Measurements from ENCODE around the gene CD79B. TPM values are rescaled to one million over a fixed set of nuclear protein-coding genes. Genes with fewer than 3 reads are reported as not detected.
"Not testable (repeated sequence)": the region's sequence is repeated elsewhere in the genome, so short reads cannot be mapped to it uniquely, and the experiment has no call there.

Gene CD79B
- total RNA-seq, 1 donor from 2014 or later = not detected

DNA sequence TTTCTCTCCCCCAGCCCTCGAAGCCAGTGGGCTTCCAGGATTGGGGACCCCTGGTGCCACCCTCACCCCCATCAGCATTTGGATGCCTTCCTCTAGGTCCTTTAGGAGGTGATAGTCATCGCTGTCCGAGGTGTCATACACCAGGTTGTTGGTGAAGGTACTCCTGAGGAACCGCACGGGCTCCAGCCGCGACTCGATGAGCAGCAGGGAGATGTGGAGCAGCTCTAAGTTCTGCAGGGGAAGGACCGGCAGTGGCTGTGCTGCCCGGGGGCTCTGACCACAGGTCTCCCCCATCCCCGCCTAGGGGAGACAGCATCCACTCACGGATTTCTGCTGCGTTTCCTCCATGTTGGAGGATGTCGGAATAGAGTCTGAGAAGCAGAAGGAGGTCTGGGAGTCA lies 22.0 kb downstream of the CD79B start:
- no peak for DNase-seq
- Mint-ChIP-seq H3K27me3 (ENCODE audit: unreplicated experiment) (peaks cover 4% of the 10 kb centered on the region), H3K9me3 (ENCODE audit: unreplicated experiment) (peaks cover 8% of the 10 kb centered on the region), H3K27ac (ENCODE audit: unreplicated experiment) (no peak overlapping the region), H3K36me3 (ENCODE audit: unreplicated experiment) (no peaks in the 10 kb centered on the region), H3K4me3 (ENCODE audit: unreplicated experiment) (no peak overlapping the region), H3K4me1 (ENCODE audit: low read depth, unreplicated experiment) (peaks cover 15% of the 10 kb centered on the region)
- TF ChIP-seq, protein P1, sequence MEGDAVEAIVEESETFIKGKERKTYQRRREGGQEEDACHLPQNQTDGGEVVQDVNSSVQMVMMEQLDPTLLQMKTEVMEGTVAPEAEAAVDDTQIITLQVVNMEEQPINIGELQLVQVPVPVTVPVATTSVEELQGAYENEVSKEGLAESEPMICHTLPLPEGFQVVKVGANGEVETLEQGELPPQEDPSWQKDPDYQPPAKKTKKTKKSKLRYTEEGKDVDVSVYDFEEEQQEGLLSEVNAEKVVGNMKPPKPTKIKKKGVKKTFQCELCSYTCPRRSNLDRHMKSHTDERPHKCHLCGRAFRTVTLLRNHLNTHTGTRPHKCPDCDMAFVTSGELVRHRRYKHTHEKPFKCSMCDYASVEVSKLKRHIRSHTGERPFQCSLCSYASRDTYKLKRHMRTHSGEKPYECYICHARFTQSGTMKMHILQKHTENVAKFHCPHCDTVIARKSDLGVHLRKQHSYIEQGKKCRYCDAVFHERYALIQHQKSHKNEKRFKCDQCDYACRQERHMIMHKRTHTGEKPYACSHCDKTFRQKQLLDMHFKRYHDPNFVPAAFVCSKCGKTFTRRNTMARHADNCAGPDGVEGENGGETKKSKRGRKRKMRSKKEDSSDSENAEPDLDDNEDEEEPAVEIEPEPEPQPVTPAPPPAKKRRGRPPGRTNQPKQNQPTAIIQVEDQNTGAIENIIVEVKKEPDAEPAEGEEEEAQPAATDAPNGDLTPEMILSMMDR (IDR thresholded peaks at IDR 0.05; ENCODE audit: partially characterized antibody, unreplicated experiment) = no peak

DNA sequence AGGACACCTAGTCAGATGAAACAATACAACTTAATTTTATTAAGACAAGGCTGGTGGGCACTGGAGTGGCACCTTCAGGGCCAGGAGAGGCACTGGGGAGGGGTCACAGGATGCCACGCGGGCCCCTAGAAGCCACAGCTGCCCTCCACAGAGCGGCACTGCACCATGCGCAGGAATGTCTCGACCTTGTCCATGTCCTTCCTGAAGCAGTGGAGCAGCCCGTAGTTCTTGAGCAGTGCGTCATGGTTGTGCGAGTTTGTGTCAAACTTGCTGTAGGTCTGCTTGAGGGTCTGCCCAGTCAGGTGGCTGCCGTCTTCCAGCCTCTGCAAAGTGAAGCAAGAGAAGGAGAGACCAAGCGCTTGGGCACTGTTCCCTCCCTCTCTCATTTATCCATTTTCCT lies 22.5 kb downstream of the CD79B start:
- H3K27ac Mint-ChIP-seq (ENCODE audit: unreplicated experiment); H3K4me3 Mint-ChIP-seq (ENCODE audit: unreplicated experiment); H3K9me3 Mint-ChIP-seq (ENCODE audit: unreplicated experiment); H3K27me3 Mint-ChIP-seq (ENCODE audit: unreplicated experiment); H3K36me3 Mint-ChIP-seq (ENCODE audit: unreplicated experiment); DNase-seq: not testable (repeated sequence)
- H3K4me1 Mint-ChIP-seq (ENCODE audit: low read depth, unreplicated experiment) = peaks cover 15% of the 10 kb centered on the region

DNA sequence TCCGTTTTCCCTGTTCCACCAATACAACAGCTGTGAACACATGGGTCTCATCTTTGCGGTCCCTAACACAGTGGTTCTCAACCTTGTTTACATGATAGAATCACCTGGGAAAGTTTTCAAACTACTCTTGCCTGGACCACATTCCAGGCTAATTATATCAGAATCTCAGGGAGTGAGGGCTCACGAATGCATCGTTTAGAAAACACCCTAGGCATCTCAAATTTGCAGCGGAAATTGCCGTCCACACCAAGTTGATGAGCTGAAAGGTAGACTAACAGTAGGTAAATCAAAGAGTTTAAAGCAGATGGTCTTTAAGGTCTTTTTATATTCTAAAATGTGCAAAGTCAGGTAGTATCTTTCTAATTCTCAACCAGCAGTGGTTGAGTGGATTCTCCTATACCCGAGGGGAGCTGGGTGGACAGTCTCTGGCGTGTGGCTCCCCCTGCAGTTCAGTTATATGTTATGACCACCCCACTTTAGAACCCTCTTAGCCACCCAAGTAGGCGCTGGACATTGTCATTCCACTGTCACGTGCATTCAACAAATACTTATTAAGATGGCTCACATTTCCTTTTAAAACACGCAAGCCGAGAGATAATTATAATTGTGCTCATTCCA lies 24.9 kb downstream of the CD79B start:
- Mint-ChIP-seq H3K4me1 (ENCODE audit: low read depth, unreplicated experiment) (peaks cover 29% of the 10 kb centered on the region), H3K27ac (ENCODE audit: unreplicated experiment) (peak overlapping the region; percentile 72)
- H3K36me3 Mint-ChIP-seq (ENCODE audit: unreplicated experiment); H3K9me3 Mint-ChIP-seq (ENCODE audit: unreplicated experiment); H3K4me3 Mint-ChIP-seq (ENCODE audit: unreplicated experiment); H3K27me3 Mint-ChIP-seq (ENCODE audit: unreplicated experiment): not testable (repeated sequence)
- DNase-seq = peak; percentile 51
- TF ChIP-seq, protein P1 (IDR thresholded peaks at IDR 0.05; ENCODE audit: partially characterized antibody, unreplicated experiment) = peak; percentile 63

DNA sequence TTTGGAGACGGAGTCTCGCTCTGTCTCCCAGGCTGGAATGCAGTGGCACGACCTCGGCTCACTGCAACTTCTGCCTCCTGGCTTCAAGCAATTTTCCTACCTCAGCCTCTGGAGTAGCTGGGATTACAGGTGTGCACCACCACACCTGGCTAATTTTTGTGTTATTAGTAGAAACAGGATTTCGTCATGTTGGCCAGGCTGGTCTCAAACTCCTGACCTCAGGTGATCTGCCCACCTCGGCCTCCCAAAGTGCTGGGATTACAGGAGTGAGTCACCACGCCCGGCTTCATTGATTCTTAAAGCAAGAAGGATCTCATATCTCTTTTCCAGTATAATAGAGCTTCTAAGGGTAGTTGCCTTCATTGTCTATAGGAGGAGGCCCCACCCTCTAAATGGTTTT lies 27.3 kb downstream of the CD79B start:
- H3K9me3 Mint-ChIP-seq (ENCODE audit: unreplicated experiment); H3K36me3 Mint-ChIP-seq (ENCODE audit: unreplicated experiment); DNase-seq; H3K27me3 Mint-ChIP-seq (ENCODE audit: unreplicated experiment); H3K4me3 Mint-ChIP-seq (ENCODE audit: unreplicated experiment); H3K27ac Mint-ChIP-seq (ENCODE audit: unreplicated experiment): not testable (repeated sequence)
- H3K4me1 Mint-ChIP-seq (ENCODE audit: low read depth, unreplicated experiment) = peaks cover 44% of the 10 kb centered on the region

DNA sequence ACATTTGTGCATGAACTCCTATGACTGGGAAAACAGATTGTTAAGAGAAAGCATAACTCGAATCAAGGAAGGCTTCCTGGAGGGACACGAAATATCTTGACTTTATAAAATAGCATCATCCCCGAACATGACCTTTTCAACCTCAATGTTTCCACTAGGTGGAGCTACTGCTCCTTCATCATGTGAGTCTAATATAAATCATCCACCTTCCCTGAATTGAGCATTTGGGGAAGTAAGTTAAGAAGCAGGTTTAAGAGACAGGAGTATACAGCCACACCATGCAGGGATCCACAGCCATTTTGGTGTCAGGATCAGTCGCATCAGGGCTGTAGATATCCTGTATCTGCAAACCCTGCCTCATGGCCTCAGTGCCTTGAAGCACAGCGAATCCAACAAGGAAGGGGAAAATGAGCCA lies 28.3 kb downstream of the CD79B start:
- peak overlapping the region; percentile 84 for H3K27ac Mint-ChIP-seq (ENCODE audit: unreplicated experiment)
- H3K36me3 Mint-ChIP-seq (ENCODE audit: unreplicated experiment); H3K4me3 Mint-ChIP-seq (ENCODE audit: unreplicated experiment); H3K27me3 Mint-ChIP-seq (ENCODE audit: unreplicated experiment); H3K9me3 Mint-ChIP-seq (ENCODE audit: unreplicated experiment); DNase-seq: not testable (repeated sequence)
- H3K4me1 Mint-ChIP-seq (ENCODE audit: low read depth, unreplicated experiment) = peaks cover 41% of the 10 kb centered on the region
- TF ChIP-seq, protein P1 (IDR thresholded peaks at IDR 0.05; ENCODE audit: partially characterized antibody, unreplicated experiment) = peak; percentile 40

DNA sequence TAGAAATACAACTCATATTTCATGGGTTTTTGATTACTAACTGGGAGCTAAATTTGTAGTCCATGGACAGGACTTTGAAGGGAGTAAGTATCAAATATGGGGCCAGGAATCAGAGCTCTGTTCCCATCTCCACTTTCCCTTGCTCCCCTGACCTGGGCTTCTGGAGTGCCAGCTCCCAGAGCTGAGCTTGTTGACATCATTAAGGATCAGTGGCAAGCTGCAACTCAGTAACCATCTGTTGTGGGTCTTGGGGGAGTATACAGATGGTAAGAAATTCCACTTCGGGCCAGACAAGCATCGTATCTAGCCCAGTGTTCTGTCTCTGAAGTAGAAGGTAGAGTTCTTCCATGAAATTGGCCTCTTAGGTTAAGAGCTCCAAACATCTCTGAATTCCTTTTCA lies 30.2 kb downstream of the CD79B start:
- H3K27me3 Mint-ChIP-seq (ENCODE audit: unreplicated experiment); H3K9me3 Mint-ChIP-seq (ENCODE audit: unreplicated experiment); H3K36me3 Mint-ChIP-seq (ENCODE audit: unreplicated experiment); DNase-seq: not testable (repeated sequence)
- Mint-ChIP-seq H3K27ac (ENCODE audit: unreplicated experiment) (peak overlapping the region; percentile 88), H3K4me1 (ENCODE audit: low read depth, unreplicated experiment) (peaks cover 35% of the 10 kb centered on the region), H3K4me3 (ENCODE audit: unreplicated experiment) (peak overlapping the region; percentile 27)

DNA sequence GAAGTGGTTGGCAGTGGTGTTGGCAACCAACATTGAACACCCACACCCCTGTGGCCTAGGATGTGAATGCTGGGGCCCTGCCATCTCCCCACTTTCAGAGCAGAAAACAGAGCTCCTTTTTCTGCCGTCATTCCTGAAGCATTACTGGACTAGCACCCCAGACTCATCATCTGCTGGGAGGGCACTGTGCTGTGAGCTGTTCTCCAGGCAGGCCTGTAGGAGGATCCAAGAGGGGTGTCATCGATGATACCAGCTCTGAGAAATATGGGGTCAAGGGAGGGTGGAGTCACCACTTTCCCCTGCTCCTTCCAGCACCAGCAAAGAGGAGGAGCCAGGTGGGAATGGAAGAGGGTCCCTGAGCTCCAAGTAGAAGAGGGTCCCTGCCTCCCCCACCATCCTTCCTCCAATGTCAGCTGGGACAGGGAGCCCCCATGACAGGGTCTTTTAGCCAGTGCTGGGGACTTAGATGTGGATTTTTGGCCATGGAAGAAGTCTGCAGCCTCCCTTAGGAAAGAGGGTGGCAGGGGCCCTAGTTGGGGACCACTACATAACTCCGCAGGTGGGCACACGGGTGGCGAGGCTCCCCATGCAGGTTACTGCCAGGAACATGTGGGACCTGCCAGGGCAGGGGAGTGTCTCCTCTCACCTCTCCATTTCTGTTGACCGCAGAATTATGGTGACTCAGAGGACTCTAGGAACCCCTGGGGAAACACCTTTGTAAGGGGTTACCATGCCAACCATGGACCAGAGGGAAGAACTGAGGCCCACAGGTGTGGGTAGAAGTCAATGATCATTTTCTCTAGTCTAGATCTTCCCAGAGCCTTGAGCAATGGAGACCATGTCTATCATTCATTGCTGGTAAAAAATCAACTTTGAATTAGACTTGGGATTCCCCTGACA lies 33.0 kb downstream of the CD79B start:
- not testable (repeated sequence) for H3K27me3 Mint-ChIP-seq (ENCODE audit: unreplicated experiment)

DNA sequence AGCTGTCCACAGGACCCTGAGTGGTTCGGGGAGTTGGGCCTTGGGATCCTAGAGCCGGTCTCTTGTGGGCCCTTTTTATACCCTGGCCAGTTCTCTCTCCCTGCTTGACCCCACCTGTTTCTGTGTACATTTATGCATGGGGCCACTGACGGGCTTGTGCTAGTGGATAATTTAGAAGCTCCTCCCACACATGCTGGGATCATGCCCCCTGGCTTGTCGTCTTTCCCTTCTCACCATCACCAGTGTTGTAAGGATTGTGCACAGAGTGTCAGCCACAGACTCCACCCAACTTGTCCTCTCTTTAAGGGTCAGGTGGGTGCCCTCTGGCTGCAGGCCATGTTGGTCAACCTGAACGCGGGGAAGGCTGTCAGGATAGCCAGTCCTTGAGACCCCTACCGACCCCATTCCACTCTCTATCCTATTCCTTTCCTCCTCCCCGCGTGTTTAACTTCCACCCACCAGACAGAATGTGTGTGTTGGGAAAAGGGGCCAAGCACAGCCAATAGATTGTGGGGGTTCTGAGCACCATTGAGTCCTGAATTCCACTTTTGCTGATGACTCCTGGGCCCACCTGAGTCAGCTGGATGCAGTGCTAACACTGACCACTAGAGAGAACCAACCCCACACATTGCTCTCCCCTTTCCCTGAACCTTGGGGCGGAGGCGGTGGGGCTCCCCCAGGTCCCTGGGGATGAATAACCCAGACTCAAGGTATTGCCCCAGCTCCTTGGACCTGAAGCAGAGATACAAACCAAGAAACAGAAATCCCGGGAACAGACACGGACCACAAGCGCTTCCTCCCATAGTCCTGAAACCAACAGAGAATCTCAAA lies 35.4 kb downstream of the CD79B start, which contains the start of gene CSH1:
Gene CSH1, minus strand, starts transcription at position 51 of the 831 bp plus-strand sequence. CDS start 63 bp downstream, outside the sequence.
- H3K27me3 Mint-ChIP-seq (ENCODE audit: unreplicated experiment); H3K4me3 Mint-ChIP-seq (ENCODE audit: unreplicated experiment); H3K27ac Mint-ChIP-seq (ENCODE audit: unreplicated experiment); H3K36me3 Mint-ChIP-seq (ENCODE audit: unreplicated experiment); DNase-seq; H3K9me3 Mint-ChIP-seq (ENCODE audit: unreplicated experiment): not testable (repeated sequence)
- H3K4me1 Mint-ChIP-seq (ENCODE audit: low read depth, unreplicated experiment) = peaks cover 19% of the 10 kb centered on the region

More for the DNA sequence above, 33.0 kb downstream of the CD79B start:
- not testable (repeated sequence) for H3K27ac Mint-ChIP-seq (ENCODE audit: unreplicated experiment); H3K4me3 Mint-ChIP-seq (ENCODE audit: unreplicated experiment); H3K36me3 Mint-ChIP-seq (ENCODE audit: unreplicated experiment); H3K9me3 Mint-ChIP-seq (ENCODE audit: unreplicated experiment); DNase-seq
- H3K4me1 Mint-ChIP-seq (ENCODE audit: low read depth, unreplicated experiment) = peaks cover 29% of the 10 kb centered on the region
